Ishikawa (cell line): Measurements from ENCODE around the gene DDB1.

Experiments
- CEBPB ChIP-seq: IDR thresholded peaks from 2 replicates; pipeline ENCODE4 v1.6.1; 2012
- CREB1 ChIP-seq: IDR thresholded peaks from 2 replicates; pipeline ENCODE4 v1.6.1; 2012; ENCODE audit warnings: low read depth
- EGR1 ChIP-seq: IDR thresholded peaks from 2 replicates; pipeline ENCODE4 v1.6.1; 2012
- EP300 ChIP-seq: IDR thresholded peaks from 2 replicates; pipeline ENCODE4 v1.6.1; 2012; ENCODE audit warnings: borderline replicate concordance
- FOXM1 ChIP-seq: IDR thresholded peaks from 2 replicates; pipeline ENCODE4 v1.6.1; 2012; ENCODE audit warnings: low read depth, borderline replicate concordance
- MAX ChIP-seq: IDR thresholded peaks from 2 replicates; pipeline ENCODE4 v1.6.1; 2012
- NFIC ChIP-seq: IDR thresholded peaks from 2 replicates; pipeline ENCODE4 v1.6.1; 2012
- RAD21 ChIP-seq: IDR thresholded peaks from 2 replicates; pipeline ENCODE4 v1.6.1; 2012; ENCODE audit warnings: low read depth
- TAF1 ChIP-seq: IDR thresholded peaks from 2 replicates; pipeline ENCODE4 v1.6.1; 2012; ENCODE audit warnings: low read depth, mild to moderate bottlenecking
- TCF12 ChIP-seq: IDR thresholded peaks from 2 replicates; pipeline ENCODE4 v1.6.1; 2012; ENCODE audit warnings: low read depth
- TEAD4 ChIP-seq: IDR thresholded peaks from 2 replicates; pipeline ENCODE4 v1.6.1; 2012
- USF1 ChIP-seq: IDR thresholded peaks from 2 replicates; pipeline ENCODE4 v1.6.1; 2012
- YY1 ChIP-seq: IDR thresholded peaks from 2 replicates; pipeline ENCODE4 v1.6.1; 2012; ENCODE audit warnings: low read depth
- ZBTB7A ChIP-seq: IDR thresholded peaks from 2 replicates; pipeline ENCODE4 v1.6.1; 2012; ENCODE audit warnings: low read depth
- TF ChIP-seq, protein P1 (sequence below): IDR thresholded peaks from 2 replicates; pipeline ENCODE4 v1.6.1; 2012; ENCODE audit warnings: low read depth, mild to moderate bottlenecking

The DDB1 gene

DNA sequence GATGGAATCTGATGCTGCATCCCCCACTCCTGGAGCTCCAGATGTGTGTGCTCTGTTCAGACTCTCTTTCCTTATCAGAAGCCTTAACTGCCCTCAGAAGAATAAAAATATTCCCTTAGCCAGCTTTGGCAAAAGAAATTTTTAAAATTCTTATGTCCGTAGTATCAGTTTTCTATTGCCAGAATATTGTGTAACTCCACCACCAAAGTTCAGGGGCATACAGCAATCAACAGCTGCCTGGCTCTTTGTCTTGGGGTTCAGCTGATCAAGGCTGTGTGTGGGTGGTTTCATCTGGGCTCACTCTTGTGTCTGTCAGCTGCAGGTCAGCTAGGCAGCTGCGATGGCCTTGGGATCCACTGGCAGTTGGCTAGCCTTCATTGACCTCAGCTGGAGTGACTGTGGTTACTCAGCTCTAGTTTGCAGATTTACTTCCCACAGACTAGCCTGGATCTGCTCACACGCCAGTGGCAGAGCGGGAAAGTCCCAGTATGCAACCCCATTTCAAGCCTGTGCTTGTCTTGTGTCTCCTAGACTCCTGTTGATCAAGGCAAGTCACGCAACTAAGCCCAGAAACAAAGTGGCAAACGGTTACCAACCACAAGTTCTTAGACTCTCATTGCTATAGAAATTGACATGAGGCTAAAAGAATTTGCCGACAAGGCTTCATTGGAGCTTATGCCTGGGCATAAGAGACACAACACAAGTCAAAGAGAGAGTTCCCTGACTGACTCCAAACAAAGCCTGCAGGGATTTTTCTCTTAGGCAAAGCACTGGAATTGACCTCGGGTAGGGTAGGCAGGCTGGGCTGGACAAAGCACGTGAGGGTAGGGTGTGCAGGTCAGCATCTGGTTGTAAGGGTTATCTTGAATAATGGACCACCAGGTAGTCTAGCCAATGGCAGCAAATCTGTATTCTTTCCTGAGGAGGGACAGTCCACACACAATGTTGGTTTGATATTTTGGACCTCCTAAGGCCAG, 36.8 kb upstream of the DDB1 start:
- no peak for TF ChIP-seq NFIC

DNA sequence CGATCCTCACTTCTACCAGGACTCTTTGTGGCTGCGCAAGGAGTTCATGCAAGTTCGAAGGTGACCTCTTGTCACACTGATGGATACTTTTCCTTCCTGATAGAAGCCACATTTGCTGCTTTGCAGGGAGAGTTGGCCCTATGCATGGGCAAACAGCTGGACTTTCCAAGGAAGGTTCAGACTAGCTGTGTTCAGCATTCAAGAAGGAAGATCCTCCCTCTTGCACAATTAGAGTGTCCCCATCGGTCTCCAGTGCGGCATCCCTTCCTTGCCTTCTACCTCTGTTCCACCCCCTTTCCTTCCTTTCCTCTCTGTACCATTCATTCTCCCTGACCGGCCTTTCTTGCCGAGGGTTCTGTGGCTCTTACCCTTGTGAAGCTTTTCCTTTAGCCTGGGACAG, 35.7 kb upstream of the DDB1 start:
- TF ChIP-seq EP300: no peak
- TF ChIP-seq NFIC: no peak
- no peak for TF ChIP-seq TCF12
- no peak for TF ChIP-seq MAX
- TF ChIP-seq TEAD4: no peak
- TF ChIP-seq RAD21: no peak
- no peak for TF ChIP-seq FOXM1
- TF ChIP-seq, protein P1, sequence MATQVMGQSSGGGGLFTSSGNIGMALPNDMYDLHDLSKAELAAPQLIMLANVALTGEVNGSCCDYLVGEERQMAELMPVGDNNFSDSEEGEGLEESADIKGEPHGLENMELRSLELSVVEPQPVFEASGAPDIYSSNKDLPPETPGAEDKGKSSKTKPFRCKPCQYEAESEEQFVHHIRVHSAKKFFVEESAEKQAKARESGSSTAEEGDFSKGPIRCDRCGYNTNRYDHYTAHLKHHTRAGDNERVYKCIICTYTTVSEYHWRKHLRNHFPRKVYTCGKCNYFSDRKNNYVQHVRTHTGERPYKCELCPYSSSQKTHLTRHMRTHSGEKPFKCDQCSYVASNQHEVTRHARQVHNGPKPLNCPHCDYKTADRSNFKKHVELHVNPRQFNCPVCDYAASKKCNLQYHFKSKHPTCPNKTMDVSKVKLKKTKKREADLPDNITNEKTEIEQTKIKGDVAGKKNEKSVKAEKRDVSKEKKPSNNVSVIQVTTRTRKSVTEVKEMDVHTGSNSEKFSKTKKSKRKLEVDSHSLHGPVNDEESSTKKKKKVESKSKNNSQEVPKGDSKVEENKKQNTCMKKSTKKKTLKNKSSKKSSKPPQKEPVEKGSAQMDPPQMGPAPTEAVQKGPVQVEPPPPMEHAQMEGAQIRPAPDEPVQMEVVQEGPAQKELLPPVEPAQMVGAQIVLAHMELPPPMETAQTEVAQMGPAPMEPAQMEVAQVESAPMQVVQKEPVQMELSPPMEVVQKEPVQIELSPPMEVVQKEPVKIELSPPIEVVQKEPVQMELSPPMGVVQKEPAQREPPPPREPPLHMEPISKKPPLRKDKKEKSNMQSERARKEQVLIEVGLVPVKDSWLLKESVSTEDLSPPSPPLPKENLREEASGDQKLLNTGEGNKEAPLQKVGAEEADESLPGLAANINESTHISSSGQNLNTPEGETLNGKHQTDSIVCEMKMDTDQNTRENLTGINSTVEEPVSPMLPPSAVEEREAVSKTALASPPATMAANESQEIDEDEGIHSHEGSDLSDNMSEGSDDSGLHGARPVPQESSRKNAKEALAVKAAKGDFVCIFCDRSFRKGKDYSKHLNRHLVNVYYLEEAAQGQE: no peak
- TF ChIP-seq CEBPB: no peak
- TF ChIP-seq USF1: no peak
- no peak for TF ChIP-seq CREB1
- no peak for TF ChIP-seq ZBTB7A
- no peak for TF ChIP-seq YY1
- TF ChIP-seq TAF1: no peak
- TF ChIP-seq EGR1: no peak

DNA sequence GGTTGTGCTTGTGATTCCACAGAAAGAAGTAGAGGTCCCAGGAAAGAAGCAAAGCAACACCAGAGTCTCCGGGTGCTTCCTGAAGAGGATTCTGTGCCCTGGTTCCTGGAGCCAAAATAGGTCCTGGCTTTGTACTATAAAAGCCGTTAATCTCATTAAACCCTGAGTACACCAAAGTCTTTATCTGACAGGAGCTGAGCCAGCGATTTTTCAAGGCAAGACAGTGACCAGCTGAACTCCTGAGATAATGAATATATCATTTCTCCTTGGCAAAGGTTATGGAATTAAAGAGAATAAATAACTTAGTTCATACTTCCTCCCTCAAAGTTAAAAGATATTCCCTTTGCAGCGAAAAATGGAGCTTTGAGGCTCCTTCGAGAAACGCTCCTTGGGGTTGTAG, 34.5 kb upstream of the DDB1 start:
- TF ChIP-seq YY1 (no peak), USF1 (no peak), TCF12 (no peak), MAX (no peak), TEAD4 (no peak), ZBTB7A (no peak), EP300 (no peak), TAF1 (no peak), CEBPB (no peak)

DNA sequence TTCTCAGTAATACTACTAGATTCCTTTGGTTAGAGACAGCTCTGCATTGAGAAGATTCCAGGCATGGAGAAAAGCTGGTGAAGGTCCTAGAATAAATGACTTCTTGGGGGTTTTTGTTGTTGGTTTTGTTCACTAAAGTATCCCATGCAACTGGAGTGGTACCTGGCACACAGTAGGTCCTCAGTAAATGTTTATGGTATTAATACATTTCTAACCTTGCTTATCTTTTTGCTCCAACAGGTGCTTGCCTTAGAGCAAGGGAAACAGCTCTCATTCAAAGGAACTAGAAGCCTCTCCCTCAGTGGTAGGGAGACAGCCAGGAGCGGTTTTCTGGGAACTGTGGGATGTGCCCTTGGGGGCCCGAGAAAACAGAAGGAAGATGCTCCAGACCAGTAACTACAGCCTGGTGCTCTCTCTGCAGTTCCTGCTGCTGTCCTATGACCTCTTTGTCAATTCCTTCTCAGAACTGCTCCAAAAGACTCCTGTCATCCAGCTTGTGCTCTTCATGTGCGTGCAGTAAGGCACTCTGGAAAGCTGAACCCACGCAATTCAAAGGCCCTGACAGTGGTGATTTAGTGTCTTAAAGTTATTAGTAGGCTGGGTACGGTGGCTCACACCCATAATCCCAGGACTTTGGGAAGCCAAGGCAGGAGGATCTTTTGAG, 31.2 kb upstream of the DDB1 start:
- no peak for TF ChIP-seq TEAD4

DNA sequence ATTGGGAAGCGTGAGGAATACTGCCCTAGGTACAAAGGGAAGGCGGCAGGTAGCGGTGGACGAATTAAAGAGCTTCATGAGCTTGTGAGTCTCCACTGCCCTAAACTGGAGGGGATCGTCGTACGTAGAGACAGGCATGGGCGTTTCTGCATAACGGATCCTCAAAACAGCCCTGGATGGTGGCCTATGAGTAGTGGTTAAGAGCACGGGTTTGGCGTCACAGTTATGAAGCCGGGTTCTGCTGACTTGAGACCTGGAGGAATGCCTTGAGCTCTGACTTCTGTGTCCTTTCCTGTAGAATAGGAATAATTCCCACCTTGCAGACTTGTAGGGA, 29.6 kb upstream of the DDB1 start:
- TF ChIP-seq RAD21 (no peak), MAX (no peak), EP300 (no peak), TEAD4 (no peak)

GRCh38 chr11:61361741-61362541, 29.0 kb upstream of the DDB1 start, which contains the start of the genes CYB561A3 and TMEM138:
TSS of gene CYB561A3 (minus strand) at chr11:61361882. CDS start at chr11:61356713, 5,169 bp downstream.
TSS of gene TMEM138 (plus strand) at chr11:61362374. CDS start at chr11:61364391, 2,017 bp downstream.
- TF ChIP-seq EP300: 0 out of 2 replicates have a peak, but pooled peaks have one; percentile 27
- TF ChIP-seq USF1: peak; percentile 31
- TF ChIP-seq YY1: peak; percentile 92
- TF ChIP-seq FOXM1: peak; percentile 51
- peak; percentile 80 for TF ChIP-seq TAF1
- 0 out of 2 replicates have a peak, but pooled peaks have one; percentile 25 for TF ChIP-seq NFIC
- TF ChIP-seq, protein P1: no peak
- TF ChIP-seq TCF12: peak; percentile 60; the same call in 1 of the 2 replicates
- 0 out of 2 replicates have a peak, but pooled peaks have one; percentile 43 for TF ChIP-seq ZBTB7A
- TF ChIP-seq TEAD4: no peak
- TF ChIP-seq CEBPB: no peak
- TF ChIP-seq EGR1: peak; percentile 61; the same call in 1 of the 2 replicates
- TF ChIP-seq MAX: peak; percentile 94
